Kidney (tissue), 14 donors: ENCODE data around the gene HBB. TPM values are rescaled to one million over a fixed set of nuclear protein-coding genes. Genes with fewer than 3 reads are reported as not detected.

Source experiments
- DNase-seq, 5 donors: peaks; one replicate each; pipeline ENCODE4 v3.0.0-alpha.2; 2013 to 2020
- FAIRE-seq: peaks from 2 replicates; lab custom pipeline; 2012; peaks lifted over from hg19 to GRCh38; lab: Jason Lieb, UNC
- H3K27ac ChIP-seq, 2 donors: one replicate each; pipeline ENCODE4 v1.7.0; 2013; ENCODE audit warnings: low read depth in 2 of 2, low read length in 2 of 2, inconsistent platforms in 1 of 2
- H3K27me3 ChIP-seq: one replicate; pipeline ENCODE4 v1.7.1; 2013; ENCODE audit warnings: low read length, inconsistent platforms; ENCODE audit not compliant: control insufficient read depth, insufficient read depth
- H3K36me3 ChIP-seq, 3 donors: one replicate each; pipeline versions ENCODE4 v1.7.0 to v1.7.1; 2013; ENCODE audit warnings: low read length in 3 of 3, control low read depth in 1 of 3, inconsistent platforms in 1 of 3; ENCODE audit not compliant: insufficient read depth in 3 of 3, control insufficient read depth in 2 of 3
- H3K4me1 ChIP-seq, 3 donors: one replicate each; pipeline versions ENCODE4 v1.7.0 to v1.7.1; 2013; ENCODE audit warnings: low read length in 3 of 3, inconsistent platforms in 1 of 3, low read depth in 1 of 3; ENCODE audit not compliant: control insufficient read depth in 2 of 3, insufficient read depth in 2 of 3
- H3K4me3 ChIP-seq, 3 donors: one replicate each; pipeline versions ENCODE4 v1.7.0 to v1.8.1; 2013; ENCODE audit warnings: low read length in 3 of 3, control low read depth in 1 of 3, inconsistent platforms in 1 of 3
- H3K9ac ChIP-seq, 3 donors: one replicate each; pipeline versions ENCODE4 v1.7.0 to v1.7.1; 2013; ENCODE audit warnings: low read length in 3 of 3, control low read depth in 1 of 3, inconsistent platforms in 1 of 3
- H3K9me3 ChIP-seq, 3 donors: one replicate each; pipeline versions ENCODE4 v1.7.0 to v1.7.1; 2013; ENCODE audit warnings: low read length in 3 of 3, control low read depth in 1 of 3, inconsistent platforms in 1 of 3; ENCODE audit not compliant: control insufficient read depth in 2 of 3, insufficient read depth in 1 of 3
- CTCF ChIP-seq: IDR thresholded peaks from 3 replicates; pipeline ENCODE4 v1.5.1; 2012; ENCODE audit warnings: mild to moderate bottlenecking, moderate library complexity, borderline replicate concordance; ENCODE audit not compliant: insufficient read depth; ENCODE audit errors: extremely low read depth
- intact Hi-C: fragments of 100-400 bp; cut with DNase I; formaldehyde crosslinking; loops from one replicate; pipeline ENCODE4 v1.11.1; 2022
- polyA plus RNA-seq: library from polyadenylated mRNA; stranded (reverse); fragments of 350-450 nt; fragmentation: Illumina TruSeq; extraction: RNeasy Lipid Tissue Mini Kit (QIAGEN cat#74804); gene quantifications from one replicate; pipeline ENCODE4 v1.2.3, GENCODE V29; 2014; ENCODE audit warnings: low read depth, low replicate concordance; ENCODE audit not compliant: insufficient read depth
- total RNA-seq: library from RNA; stranded (reverse); fragmentation: NEBNext Ultra II Directional; extraction: Animal tissue kit (Norgen Biotek cat#: 25700); gene quantifications from one replicate; pipeline ENCODE4 v1.2.1, GENCODE V29; 2021
- donor health status: control.
- donor health status: control.
- donor health status: control.
- donor health status: control.
- donor health status: control.
- donor health status: DM: yes; HTN: yes; CAD: no.
- donor health status: Normal renal cell carcinoma (clear cell type).

Gene HBB
- total and polyA plus RNA-seq, 2 donors from 2014 or later: 10.9 to 59.9 TPM

GRCh38 chr11:5230266-5230665, 3.4 kb upstream of the HBB start:
- no peak for TF ChIP-seq CTCF
- H3K4me3 ChIP-seq: no peak overlapping the region
- intact Hi-C loops: no loop called here
- H3K9ac ChIP-seq: no peak overlapping the region
- H3K36me3 ChIP-seq: no peaks in the 10 kb centered on the region
- no peak overlapping the region for H3K27ac ChIP-seq
- FAIRE-seq (no peak), DNase-seq (no peak)
- H3K27me3 ChIP-seq: no peaks in the 10 kb centered on the region
- H3K9me3 ChIP-seq: no peaks in the 10 kb centered on the region
- peaks cover 0 to 6% (median 0%) of the 10 kb centered on the region in 3 donors for H3K4me1 ChIP-seq

- H3K4me1 ChIP-seq: peaks cover 0 to 6% (median 0%) of the 10 kb centered on the region in 3 donors
- FAIRE-seq (no peak), DNase-seq (no peak)
- H3K36me3 ChIP-seq: no peaks in the 10 kb centered on the region
- H3K4me3 ChIP-seq: no peak overlapping the region
- no peaks in the 10 kb centered on the region for H3K9me3 ChIP-seq
- intact Hi-C loops: no loop called here
- no peak for TF ChIP-seq CTCF
- no peak overlapping the region for H3K27ac ChIP-seq
- no peaks in the 10 kb centered on the region for H3K27me3 ChIP-seq
- no peak overlapping the region for H3K9ac ChIP-seq
Observed at GRCh38 chr11:5229796-5230195, 2.9 kb upstream of the HBB start.

GRCh38 chr11:5229356-5229755, 2.5 kb upstream of the HBB start:
- H3K9ac ChIP-seq: no peak overlapping the region
- no peak overlapping the region for H3K27ac ChIP-seq
- TF ChIP-seq CTCF: no peak
- DNase-seq (no peak), FAIRE-seq (no peak)
- H3K27me3 ChIP-seq: no peaks in the 10 kb centered on the region
- H3K36me3 ChIP-seq: no peaks in the 10 kb centered on the region
- no peaks in the 10 kb centered on the region for H3K9me3 ChIP-seq
- H3K4me3 ChIP-seq: no peak overlapping the region
- peaks cover 0 to 5% (median 0%) of the 10 kb centered on the region in 3 donors for H3K4me1 ChIP-seq
- intact Hi-C loops: no loop called here

- Histone ChIP-seq H3K27me3 (no peaks in the 10 kb centered on the region), H3K4me1 (no peaks in the 10 kb centered on the region), H3K36me3 (no peaks in the 10 kb centered on the region), H3K27ac (no peak overlapping the region), H3K4me3 (no peak overlapping the region), H3K9ac (no peak overlapping the region), H3K9me3 (no peaks in the 10 kb centered on the region)
- DNase-seq: peak in 1 of 5 donors; percentile 22
- no peak for FAIRE-seq
- intact Hi-C loops: no loop called here
- no peak for TF ChIP-seq CTCF
Observed at GRCh38 chr11:5228124-5228523, 1.3 kb upstream of the HBB start.
